Glutamatergic neuron (in vitro differentiated cells): ENCODE measurements around the gene OAF. TPM values are rescaled to one million over a fixed set of nuclear protein-coding genes. Genes with fewer than 3 reads are reported as not detected.
"Not testable (repeated sequence)": the region's sequence is repeated elsewhere in the genome, so short reads cannot be mapped to it uniquely, and the experiment has no call there.

ENCODE experiments used
- DNase-seq: peaks from one replicate; pipeline ENCODE4 v3.0.0; 2022
- H3K27ac Mint-ChIP-seq: one replicate; pipeline ENCODE4 v1.8.0; 2020; ENCODE audit warnings: mild to moderate bottlenecking, mixed read lengths, inconsistent platforms; ENCODE audit not compliant: unreplicated experiment
- H3K27me3 Mint-ChIP-seq: one replicate; pipeline ENCODE4 v1.8.0; 2020; ENCODE audit warnings: mild to moderate bottlenecking, moderate library complexity, mixed read lengths, inconsistent platforms; ENCODE audit not compliant: unreplicated experiment
- H3K36me3 Mint-ChIP-seq: one replicate; pipeline ENCODE4 v1.8.0; 2020; ENCODE audit warnings: mild to moderate bottlenecking, mixed read lengths, inconsistent platforms; ENCODE audit not compliant: unreplicated experiment
- H3K4me1 Mint-ChIP-seq: one replicate; pipeline ENCODE4 v1.8.0; 2020; ENCODE audit warnings: mild to moderate bottlenecking, low read depth, mixed read lengths, inconsistent platforms; ENCODE audit not compliant: unreplicated experiment
- H3K4me3 Mint-ChIP-seq: one replicate; pipeline ENCODE4 v1.8.0; 2020; ENCODE audit warnings: mild to moderate bottlenecking, mixed read lengths, inconsistent platforms; ENCODE audit not compliant: unreplicated experiment
- H3K9me3 Mint-ChIP-seq: one replicate; pipeline ENCODE4 v1.8.0; 2020; ENCODE audit warnings: mild to moderate bottlenecking, moderate library complexity, mixed read lengths, inconsistent platforms; ENCODE audit not compliant: unreplicated experiment
- CTCF ChIP-seq: fragments of 200-600 bp; sonication (generic); IDR thresholded peaks from one replicate; pipeline ENCODE4 v1.5.0; 2021; ENCODE audit not compliant: partially characterized antibody, unreplicated experiment
- total RNA-seq: library from RNA; stranded (reverse); fragmentation: NEBNext Ultra II Directional; extraction: Animal tissue kit (Norgen Biotek cat#: 25700); gene quantifications from one replicate; pipeline ENCODE4 v1.2.1, GENCODE V29; 2021; ENCODE audit not compliant: unreplicated experiment

The OAF gene
- total RNA-seq, 1 donor from 2014 or later, result not detected

- H3K27me3 Mint-ChIP-seq, result peaks cover 10% of the 10 kb centered on the region
- H3K36me3 Mint-ChIP-seq, result no peaks in the 10 kb centered on the region
- peaks cover 2% of the 10 kb centered on the region for H3K9me3 Mint-ChIP-seq
- no peak overlapping the region for H3K4me3 Mint-ChIP-seq
- DNase-seq, result no peak
- H3K4me1 Mint-ChIP-seq, result no peaks in the 10 kb centered on the region
- no peak overlapping the region for H3K27ac Mint-ChIP-seq
- no peak for TF ChIP-seq CTCF
Measured at GRCh38 chr11:120249279-120250262, 38.7 kb downstream of the OAF start.

GRCh38 chr11:120253377-120253776, 42.5 kb downstream of the OAF start:
- not testable (repeated sequence) for DNase-seq, H3K4me1 Mint-ChIP-seq, H3K4me3 Mint-ChIP-seq, H3K36me3 Mint-ChIP-seq, H3K27me3 Mint-ChIP-seq, H3K9me3 Mint-ChIP-seq, H3K27ac Mint-ChIP-seq

GRCh38 chr11:120254788-120255518, 44.1 kb downstream of the OAF start:
- DNase-seq, result peak; percentile 29

GRCh38 chr11:120255519-120255866, 44.7 kb downstream of the OAF start:
- no peak overlapping the region for H3K27ac Mint-ChIP-seq
- peak overlapping the region; percentile 70 for H3K4me3 Mint-ChIP-seq
- peaks cover 6% of the 10 kb centered on the region for H3K27me3 Mint-ChIP-seq
- no peaks in the 10 kb centered on the region for H3K36me3 Mint-ChIP-seq
- H3K4me1 Mint-ChIP-seq, result peaks cover 4% of the 10 kb centered on the region
- no peak for TF ChIP-seq CTCF
- peaks cover 2% of the 10 kb centered on the region for H3K9me3 Mint-ChIP-seq
- no peak for DNase-seq

More at GRCh38 chr11:120254788-120255518, 44.1 kb downstream of the OAF start:
- TF ChIP-seq CTCF, result no peak
- H3K9me3 Mint-ChIP-seq, result peaks cover 2% of the 10 kb centered on the region
- peak overlapping the region; percentile 70 for H3K4me3 Mint-ChIP-seq
- H3K36me3 Mint-ChIP-seq, result no peaks in the 10 kb centered on the region
- peaks cover 4% of the 10 kb centered on the region for H3K4me1 Mint-ChIP-seq
- peaks cover 6% of the 10 kb centered on the region for H3K27me3 Mint-ChIP-seq
- H3K27ac Mint-ChIP-seq, result no peak overlapping the region

GRCh38 chr11:120256178-120256577, 45.3 kb downstream of the OAF start:
- no peak for DNase-seq
- Mint-ChIP-seq H3K9me3 (peaks cover 3% of the 10 kb centered on the region), H3K27ac (no peak overlapping the region), H3K36me3 (no peaks in the 10 kb centered on the region), H3K4me1 (peaks cover 4% of the 10 kb centered on the region), H3K4me3 (no peak overlapping the region), H3K27me3 (peaks cover 6% of the 10 kb centered on the region)
- no peak for TF ChIP-seq CTCF
